ENCODE data around the gene ZC3H7A.

GRCh38 chr16:11729787-11730186 is 67.3 kb downstream of the ZC3H7A start:
- TF ChIP-seq CTCF (conservative IDR thresholded peaks at IDR 0.05; ENCODE audit: low read length) (no peak), EZH2phosphoT487 (IDR thresholded peaks at IDR 0.05; ENCODE audit: borderline replicate concordance) (no peak)

All from Loucy (cell line).